H1 (cell line): Measurements from ENCODE around the gene ZBTB1. TPM values are rescaled to one million over a fixed set of nuclear protein-coding genes. Genes with fewer than 3 reads are reported as not detected.

ENCODE experiments used
- CTCF ChIA-PET: fragments of 300-600 bp; sonication (Branson Sonifier 250); formaldehyde crosslinking; loops from one replicate; lab custom pipeline; 2021; ENCODE audit not compliant: partially characterized antibody; lab: Charles Lee
- POLR2A ChIA-PET: fragments of 300-600 bp; sonication (Branson Sonifier 250); formaldehyde crosslinking; loops from one replicate; lab custom pipeline; 2021; ENCODE audit warnings: inconsistent platforms; ENCODE audit not compliant: partially characterized antibody; lab: Charles Lee
- DNase-seq, 2 experiments: peaks; one replicate each; pipeline versions ENCODE4 v3.0.0 to v3.0.0-alpha.2; 2010 to 2022; ENCODE audit warnings: low spot score in 2 of 2, low read depth in 1 of 2, mixed read lengths in 1 of 2
- FAIRE-seq: peaks from 2 replicates; lab custom pipeline; 2011; peaks lifted over from hg19 to GRCh38; lab: Jason Lieb, UNC
- H2AFZ ChIP-seq: 2 replicates; pipeline ENCODE4 v1.8.1; 2012; ENCODE audit warnings: low read length, inconsistent platforms
- H2AK5ac ChIP-seq: 2 replicates; pipeline ENCODE4 v1.6.1; 2013; ENCODE audit warnings: low read depth, low read length
- H2BK120ac ChIP-seq: replicated peaks from 2 replicates; pipeline ENCODE3; 2013; ENCODE audit warnings: low read depth, low read length, inconsistent platforms
- H2BK12ac ChIP-seq: 2 replicates; pipeline ENCODE4 v1.6.1; 2013; ENCODE audit warnings: low read depth, low read length
- H2BK15ac ChIP-seq: 2 replicates; pipeline ENCODE4 v1.6.1; 2013; ENCODE audit warnings: low read length
- H2BK20ac ChIP-seq: 2 replicates; pipeline ENCODE4 v1.6.1; 2013; ENCODE audit warnings: low read length
- H2BK5ac ChIP-seq: 2 replicates; pipeline ENCODE4 v1.6.1; 2013; ENCODE audit warnings: low read depth, low read length
- H3K14ac ChIP-seq: 2 replicates; pipeline ENCODE4 v1.6.1; 2013; ENCODE audit warnings: inconsistent platforms; ENCODE audit not compliant: insufficient read length
- H3K18ac ChIP-seq: 2 replicates; pipeline ENCODE4 v1.6.1; 2013; ENCODE audit warnings: low read length; ENCODE audit errors: extremely low read depth
- H3K23ac ChIP-seq: 2 replicates; pipeline ENCODE4 v1.6.1; 2013; ENCODE audit warnings: inconsistent platforms; ENCODE audit not compliant: insufficient read length
- H3K23me2 ChIP-seq: 2 replicates; pipeline ENCODE4 v1.6.1; 2013; ENCODE audit warnings: low read depth, low read length
- H3K27ac ChIP-seq: 2 replicates; pipeline ENCODE4 v1.6.1; 2011; ENCODE audit warnings: low read depth, low read length, inconsistent platforms
- H3K27me3 ChIP-seq, 4 experiments: replicated peaks in 1 of 4; 1 replicate in 1 of 4; 2 replicates in 3 of 4; pipeline versions ENCODE4 v1.6.1 to v1.8.1; 2011 to 2013; ENCODE audit warnings: low read length in 3 of 4, mild to moderate bottlenecking in 3 of 4, inconsistent platforms in 2 of 4, mixed read lengths in 2 of 4, moderate library complexity in 1 of 4; ENCODE audit not compliant: control insufficient read depth in 3 of 4, insufficient read depth in 3 of 4; ENCODE audit errors: extremely low read depth in 1 of 4
- H3K36me3 ChIP-seq, 4 experiments: 2 replicates each; pipeline versions ENCODE4 v1.6.1 to v1.8.1; 2011 to 2013; ENCODE audit warnings: mild to moderate bottlenecking in 4 of 4, low read length in 3 of 4, moderate library complexity in 2 of 4, control low read depth in 1 of 4, inconsistent platforms in 1 of 4; ENCODE audit not compliant: insufficient read depth in 4 of 4, control insufficient read depth in 2 of 4
- H3K4ac ChIP-seq: replicated peaks from 2 replicates; pipeline ENCODE3; 2013; ENCODE audit warnings: low read length, low read depth, mixed read lengths, inconsistent platforms; ENCODE audit not compliant: insufficient read length
- H3K4me1 ChIP-seq, 4 experiments: replicated peaks in 1 of 4; 1 replicate in 1 of 4; 2 replicates in 3 of 4; pipeline versions ENCODE4 v1.6.1 to v1.8.1; 2011 to 2013; ENCODE audit warnings: low read length in 3 of 4, inconsistent platforms in 2 of 4, mixed read lengths in 1 of 4; ENCODE audit not compliant: insufficient read depth in 4 of 4, control insufficient read depth in 3 of 4
- H3K4me2 ChIP-seq, 2 experiments: 2 replicates each; pipeline versions ENCODE4 v1.6.1 to v1.8.1; 2011 to 2013; ENCODE audit warnings: low read depth in 2 of 2, low read length in 2 of 2, control low read depth in 1 of 2, inconsistent platforms in 1 of 2, mild to moderate bottlenecking in 1 of 2; ENCODE audit not compliant: insufficient read depth in 1 of 2
- H3K4me3 ChIP-seq, 4 experiments: fragments of 200-600, 300-600 bp in 1 of 4; sonication (generic), shearing (Covaris generic), sonication (Bioruptor Twin) in 1 of 4; 2 replicates each; pipeline versions ENCODE4 v1.5.1 to v1.8.1; 2011 to 2016; ENCODE audit warnings: low read length in 4 of 4, low read depth in 3 of 4, control low read depth in 2 of 4, inconsistent platforms in 2 of 4, mild to moderate bottlenecking in 2 of 4, mixed read lengths in 1 of 4, moderate library complexity in 1 of 4; ENCODE audit not compliant: insufficient read depth in 2 of 4; ENCODE audit errors: extremely low read depth in 1 of 4
- H3K56ac ChIP-seq: replicated peaks from 2 replicates; pipeline ENCODE3; 2013; ENCODE audit warnings: low read depth, mild to moderate bottlenecking, mixed read lengths, low read length, inconsistent platforms; ENCODE audit not compliant: insufficient read length
- H3K79me1 ChIP-seq: 2 replicates; pipeline ENCODE4 v1.6.1; 2013; ENCODE audit warnings: low read depth, low read length, control low read depth
- H3K79me2 ChIP-seq, 2 experiments: 2 replicates each; pipeline versions ENCODE4 v1.6.1 to v1.8.1; 2012 to 2013; ENCODE audit warnings: low read length in 2 of 2, mild to moderate bottlenecking in 2 of 2, inconsistent platforms in 1 of 2; ENCODE audit not compliant: insufficient read depth in 2 of 2, control insufficient read depth in 1 of 2
- H3K9ac ChIP-seq, 4 experiments: replicated peaks in 1 of 4; 1 replicate in 1 of 4; 2 replicates in 3 of 4; pipeline versions ENCODE4 v1.6.1 to v1.8.1; 2011 to 2013; ENCODE audit warnings: low read depth in 3 of 4, low read length in 3 of 4, control low read depth in 2 of 4, mild to moderate bottlenecking in 2 of 4, moderate library complexity in 2 of 4, inconsistent platforms in 1 of 4; ENCODE audit errors: extremely low read depth in 1 of 4
- H3K9me3 ChIP-seq, 2 experiments: 2 replicates each; pipeline versions ENCODE4 v1.6.1 to v1.8.1; 2012 to 2013; ENCODE audit warnings: mild to moderate bottlenecking in 2 of 2, moderate library complexity in 2 of 2, control low read depth in 1 of 2, inconsistent platforms in 1 of 2, low read depth in 1 of 2, low read length in 1 of 2, mixed read lengths in 1 of 2; ENCODE audit not compliant: insufficient read depth in 2 of 2
- H4K20me1 ChIP-seq, 2 experiments: replicated peaks in 1 of 2; 2 replicates each; pipeline versions ENCODE3 to v1.8.1; 2011 to 2013; ENCODE audit warnings: inconsistent platforms in 2 of 2, low read length in 2 of 2, mild to moderate bottlenecking in 1 of 2; ENCODE audit not compliant: insufficient read depth in 2 of 2, control insufficient read depth in 1 of 2
- H4K5ac ChIP-seq: 2 replicates; pipeline ENCODE4 v1.6.1; 2013; ENCODE audit warnings: low read length, low read depth, mixed read lengths, inconsistent platforms; ENCODE audit not compliant: insufficient read length
- H4K8ac ChIP-seq: 2 replicates; pipeline ENCODE4 v1.8.0; 2013; ENCODE audit warnings: mild to moderate bottlenecking, moderate library complexity, low read length, inconsistent platforms; ENCODE audit not compliant: insufficient read depth; ENCODE audit errors: extremely low read depth
- H4K91ac ChIP-seq: replicated peaks from 2 replicates; pipeline ENCODE3; 2013; ENCODE audit warnings: low read length, mixed read lengths, inconsistent platforms; ENCODE audit not compliant: insufficient read length
- CHD1 ChIP-seq: IDR thresholded peaks from 2 replicates; pipeline ENCODE4 v1.6.1; 2012; ENCODE audit warnings: low read depth, low read length, improper control_type of control experiment
- CHD2 ChIP-seq: IDR thresholded peaks from 2 replicates; pipeline ENCODE4 v1.6.1; 2012; ENCODE audit warnings: low read length, improper control_type of control experiment
- JUND ChIP-seq: IDR thresholded peaks from 2 replicates; pipeline ENCODE4 v1.6.1; 2011; ENCODE audit warnings: mild to moderate bottlenecking, improper control_type of control experiment, low read length
- KDM1A ChIP-seq: fragments of 200-600, 300-600 bp; sonication (generic); IDR thresholded peaks from 2 replicates; pipeline ENCODE4 v1.7.1; 2016; ENCODE audit warnings: mild to moderate bottlenecking, low read length, borderline replicate concordance
- NRF1 ChIP-seq: IDR thresholded peaks from 2 replicates; pipeline ENCODE4 v1.6.1; 2011; ENCODE audit warnings: mild to moderate bottlenecking, low read depth, low read length, improper control_type of control experiment
- SIN3A ChIP-seq, 2 experiments: IDR thresholded peaks in 1 of 2; conservative IDR thresholded peaks in 1 of 2; 2 replicates each; pipeline ENCODE4 v1.6.1; 2011 to 2012; ENCODE audit warnings: low read length in 2 of 2, improper control_type of control experiment in 1 of 2, low read depth in 1 of 2, mild to moderate bottlenecking in 1 of 2
- SIRT6 ChIP-seq: IDR thresholded peaks from one replicate; pipeline ENCODE4 v1.7.1; 2012; ENCODE audit warnings: low read length, inconsistent platforms
- YY1 ChIP-seq: IDR thresholded peaks from 2 replicates; pipeline ENCODE4 v1.6.1; 2011; ENCODE audit warnings: low read depth, mild to moderate bottlenecking, low read length
- WGBS, 2 experiments: shearing (Covaris generic) in 1 of 2; methylation state at CpG; one replicate each; pipeline versions ENCODE4 v1.1.6 to v1.1.7; 2013 to 2015; ENCODE audit warnings: low lambda C conversion rate in 2 of 2, mixed read lengths in 2 of 2, inconsistent platforms in 1 of 2, low coverage in 1 of 2, missing lambda C conversion rate in 1 of 2; ENCODE audit not compliant: insufficient replicate concordance in 2 of 2, insufficient coverage in 1 of 2, insufficient read length in 1 of 2; ENCODE audit errors: extremely low coverage in 1 of 2, missing lambda C conversion rate in 1 of 2; 5-methylcytosine and 5-hydroxymethylcytosine counted together
- polyA plus RNA-seq, 7 experiments: library from polyadenylated mRNA; depleted of rRNA in 3 of 7; stranded (reverse) in 5 of 7; unstranded in 2 of 7; fragments of >200 nt in 5 of 7; fragments of 200-250 nt in 2 of 7; gene quantifications; 1 replicate in 5 of 7; 2 replicates in 1 of 7; 4 replicates in 1 of 7; pipeline versions ENCODE4 v1.2.1 to v1.2.3, GENCODE V29; 2011 to 2013; ENCODE audit warnings: missing spikeins in 2 of 7, mixed read lengths in 2 of 7
- total RNA-seq: library from RNA; stranded (reverse); fragmentation: NEBNext Ultra II Directional; extraction: Animal tissue kit (Norgen Biotek cat#: 25700); gene quantifications from 2 replicates; pipeline ENCODE4 v1.2.1, GENCODE V29; 2021
- TF ChIP-seq, protein P1 (sequence below), 3 experiments: IDR thresholded peaks; 1 replicate in 2 of 3; 2 replicates in 1 of 3; pipeline versions ENCODE4 v1.5.1 to v1.6.1; 2011; ENCODE audit warnings: low read length in 3 of 3, mild to moderate bottlenecking in 3 of 3, inconsistent platforms in 2 of 3, low read depth in 1 of 3, moderate library complexity in 1 of 3; ENCODE audit not compliant: insufficient read depth in 1 of 3; ENCODE audit errors: control extremely low read depth in 1 of 3

The ZBTB1 gene
- total and polyA plus RNA-seq, 2 of the 8 experiments (the other 6 are each of a cell fraction or from before 2014, with no cell fraction given) = 13.6 to 27.5 TPM

- Histone ChIP-seq H3K14ac (no peak overlapping the region), H2AFZ (no peak overlapping the region), H2BK12ac (no peak overlapping the region), H3K9ac (no peak overlapping the region), H2BK15ac (no peak overlapping the region), H2AK5ac (no peak overlapping the region), H2BK5ac (no peak overlapping the region), H3K79me1 (peaks cover 2% of the 10 kb centered on the region; the same call in 1 of the 2 replicates), H3K27me3 (no peaks in the 10 kb centered on the region), H4K8ac (no peak overlapping the region; the same call in 1 of the 2 replicates), H3K18ac (no peak overlapping the region), H3K23ac (no peak overlapping the region), H2BK120ac (no peak overlapping the region), H3K9me3 (no peaks in the 10 kb centered on the region; a peak in 1 of 4 replicates), H3K4ac (no peak overlapping the region), H3K4me3 (no peak overlapping the region), H4K5ac (no peak overlapping the region), H4K20me1 (peaks cover 1 to 2% of the 10 kb centered on the region in 2 experiments), H3K23me2 (no peaks in the 10 kb centered on the region), H4K91ac (no peak overlapping the region), H3K36me3 (peaks cover 0 to 17% (median 7%) of the 10 kb centered on the region in 4 experiments; a peak in 5 of 8 replicates), H3K4me1 (no peaks in the 10 kb centered on the region), H3K4me2 (no peak overlapping the region), H3K79me2 (peaks cover 0 to 23% of the 10 kb centered on the region in 2 experiments; a peak in 2 of 4 replicates), H3K56ac (no peak overlapping the region), H3K27ac (no peak overlapping the region), H2BK20ac (no peak overlapping the region)
- no peak for FAIRE-seq
- WGBS, 2 experiments = 86% methylated on average over 9 of the region's 9 CpGs; no CpG with 5 or more reads in 1 of the 2 experiments
- no peak for DNase-seq
- ChIA-PET CTCF (interaction anchor here (0.8 to 2.7 kb wide), 2 partner anchors 12 kb away, joined by 3 to 20 read pairs; no protein-coding TSS in a partner anchor), POLR2A (interaction anchor here (0.9 to 5.5 kb wide), 5 partner anchors 12 to 68 kb away, joined by 3 to 27 read pairs (median 5); partner anchors contain the start of genes HSPA2 and ZBTB1)
- TF ChIP-seq, protein P1, sequence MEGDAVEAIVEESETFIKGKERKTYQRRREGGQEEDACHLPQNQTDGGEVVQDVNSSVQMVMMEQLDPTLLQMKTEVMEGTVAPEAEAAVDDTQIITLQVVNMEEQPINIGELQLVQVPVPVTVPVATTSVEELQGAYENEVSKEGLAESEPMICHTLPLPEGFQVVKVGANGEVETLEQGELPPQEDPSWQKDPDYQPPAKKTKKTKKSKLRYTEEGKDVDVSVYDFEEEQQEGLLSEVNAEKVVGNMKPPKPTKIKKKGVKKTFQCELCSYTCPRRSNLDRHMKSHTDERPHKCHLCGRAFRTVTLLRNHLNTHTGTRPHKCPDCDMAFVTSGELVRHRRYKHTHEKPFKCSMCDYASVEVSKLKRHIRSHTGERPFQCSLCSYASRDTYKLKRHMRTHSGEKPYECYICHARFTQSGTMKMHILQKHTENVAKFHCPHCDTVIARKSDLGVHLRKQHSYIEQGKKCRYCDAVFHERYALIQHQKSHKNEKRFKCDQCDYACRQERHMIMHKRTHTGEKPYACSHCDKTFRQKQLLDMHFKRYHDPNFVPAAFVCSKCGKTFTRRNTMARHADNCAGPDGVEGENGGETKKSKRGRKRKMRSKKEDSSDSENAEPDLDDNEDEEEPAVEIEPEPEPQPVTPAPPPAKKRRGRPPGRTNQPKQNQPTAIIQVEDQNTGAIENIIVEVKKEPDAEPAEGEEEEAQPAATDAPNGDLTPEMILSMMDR (IDR thresholded peaks at IDR 0.05; ENCODE audit: control extremely low read depth in 1 of 3, insufficient read depth in 1 of 3, low read depth in 1 of 3, low read length in 3 of 3) = no peak
- no peak for TF ChIP-seq YY1
- no peak for TF ChIP-seq NRF1
- TF ChIP-seq SIN3A (conservative IDR thresholded peaks at IDR 0.05 in 1 of 2, IDR thresholded peaks at IDR 0.05 in 1 of 2; ENCODE audit: low read depth in 1 of 2, low read length in 2 of 2) = no peak
- TF ChIP-seq CHD1 = no peak
- TF ChIP-seq KDM1A = no peak
- no peak for TF ChIP-seq CHD2
- no peak for TF ChIP-seq JUND
- no peak for TF ChIP-seq SIRT6
Observed at GRCh38 chr14:64522591-64523355, 18.2 kb downstream of the ZBTB1 start.
